Measurements from ENCODE around the gene TMEM132A. TPM values are rescaled to one million over a fixed set of nuclear protein-coding genes. Genes with fewer than 3 reads are reported as not detected.

TMEM132A gene
- total RNA-seq, 1 experiment from 2014 or later, result 95.5 TPM

GRCh38 chr11:60970369-60970774, 46.1 kb downstream of the TMEM132A start:
- H3K4ac ChIP-seq (ENCODE audit: low read depth, low read length), result no peak overlapping the region
- H2BK5ac ChIP-seq (ENCODE audit: insufficient read length, low read length), result no peak overlapping the region
- Mint-ChIP-seq H3K27ac (no peak overlapping the region), H3K4me1 (no peaks in the 10 kb centered on the region), H3K4me3 (no peak overlapping the region), H3K36me3 (ENCODE audit: insufficient read depth in 1 of 3, low read depth in 3 of 3) (peaks cover 0 to 7% (median 6%) of the 10 kb centered on the region in 3 experiments; a peak in 5 of 7 replicates), H3K27me3 (ENCODE audit: low read depth) (peaks cover 29% of the 10 kb centered on the region), H3K9me3 (peaks cover 12 to 22% of the 10 kb centered on the region in 2 experiments)
- H2BK15ac ChIP-seq (ENCODE audit: low read depth, low read length), result no peak overlapping the region
- H2AFZ ChIP-seq (ENCODE audit: low read length), result no peak overlapping the region
- no peak overlapping the region for H3K23ac ChIP-seq (ENCODE audit: insufficient read length, low read depth, low read length)
- no peak overlapping the region for H4K8ac ChIP-seq (replicated peaks; ENCODE audit: insufficient read length, low read depth, low read length)
- H3K79me2 ChIP-seq (ENCODE audit: insufficient read depth, low read length), result no peaks in the 10 kb centered on the region
- H3T11ph ChIP-seq (ENCODE audit: low read length), result no peak overlapping the region
- no peaks in the 10 kb centered on the region for H3K79me1 ChIP-seq (ENCODE audit: insufficient read depth, low read depth, low read length, poor library complexity, severe bottlenecking)
- no peak overlapping the region for H3K56ac ChIP-seq (ENCODE audit: insufficient read length, low read depth, low read length)
- no peak overlapping the region for H3K9ac ChIP-seq (ENCODE audit: extremely low read depth, insufficient read length, low read length)
- H3K18ac ChIP-seq (ENCODE audit: insufficient read length, low read depth, low read length), result no peak overlapping the region
- no peaks in the 10 kb centered on the region for H3K23me2 ChIP-seq (ENCODE audit: insufficient read length, low read depth, low read length, poor library complexity, severe bottlenecking)
- DNase-seq, result peak; percentile 69
- no peak overlapping the region for H4K91ac ChIP-seq (ENCODE audit: insufficient read length, low read depth, low read length)
- H4K5ac ChIP-seq (ENCODE audit: insufficient read length, low read depth, low read length), result no peak overlapping the region
- no peak overlapping the region for H3K27ac ChIP-seq (ENCODE audit: insufficient read length, low read depth, low read length)
- no peak overlapping the region for H3K14ac ChIP-seq (ENCODE audit: insufficient read depth, low read length)
- H3K9me3 ChIP-seq (ENCODE audit: control insufficient read depth, low read depth, low read length), result no peaks in the 10 kb centered on the region
- no peaks in the 10 kb centered on the region for H3K4me1 ChIP-seq (ENCODE audit: insufficient read depth, low read length)
- H3K4me2 ChIP-seq (ENCODE audit: insufficient read depth, insufficient read length, low read length), result no peak overlapping the region
- no peak overlapping the region for H2BK120ac ChIP-seq (ENCODE audit: low read depth, low read length, poor library complexity, severe bottlenecking)
- WGBS (ENCODE audit: extremely low coverage, insufficient read length, low lambda C conversion rate), result no CpG with 5 or more reads among the region's 9 CpGs
- no peak overlapping the region for H2BK12ac ChIP-seq (ENCODE audit: insufficient read length, low read depth, low read length)
- no peaks in the 10 kb centered on the region for H4K20me1 ChIP-seq (ENCODE audit: control insufficient read depth, insufficient read depth, insufficient read length)
- H2BK20ac ChIP-seq (ENCODE audit: low read depth, low read length, poor library complexity, severe bottlenecking), result no peak overlapping the region
- H3K27me3 ChIP-seq (ENCODE audit: insufficient read depth, low read length), result no peaks in the 10 kb centered on the region
- TF ChIP-seq CTCF (conservative IDR thresholded peaks at IDR 0.05), result peak; percentile 87
- no peak overlapping the region for H2AK5ac ChIP-seq (ENCODE audit: insufficient read length, low read length)
